HCT116 (cell line): ENCODE results near the gene ZBTB16. TPM values are rescaled to one million over a fixed set of nuclear protein-coding genes. Genes with fewer than 3 reads are reported as not detected.
A peak's percentile ranks its signal among the peaks of the same experiment; 100 is the strongest.

ENCODE experiments used
- ATAC-seq: fragments of 200-7000 bp; cut with Tn5 transposase; 2 replicates; pipeline ENCODE4 v1.9.1; 2020; ENCODE audit warnings: mild to moderate bottlenecking, moderate library complexity
- BruUV-seq: library from RNA; stranded (reverse); fragments of 400-500 nt; replicated peaks from 2 replicates; lab custom pipeline; 2021; lab: Mats Ljungman, UMichigan
- CTCF ChIA-PET: fragments of 300-600 bp; sonication (Branson Sonifier 250); formaldehyde crosslinking; loops from one replicate; lab custom pipeline; 2021; ENCODE audit warnings: antibody characterized with exemption; lab: Charles Lee
- POLR2A ChIA-PET: fragments of 300-600, 350-600 bp; sonication (Branson Sonifier 250); formaldehyde crosslinking; loops from one replicate; lab custom pipeline; 2021; ENCODE audit warnings: antibody characterized with exemption; lab: Charles Lee
- RAD21 ChIA-PET, 2 experiments: fragments of 300-600 bp; sonication (Branson Sonifier 250); formaldehyde crosslinking; loops; one replicate each; lab custom pipeline; 2023; ENCODE audit warnings: low total read pairs in 2 of 2; ENCODE audit not compliant: uncharacterized antibody in 2 of 2, unreplicated experiment in 2 of 2, low non-redundant PET in 1 of 2; lab: Charles Lee
- DNase-seq: peaks from one replicate; pipeline ENCODE4 v3.0.0-alpha.2; 2010; ENCODE audit warnings: low read depth, low spot score
- H2AFZ ChIP-seq: fragments of 200-600 bp; shearing (Covaris generic), sonication (generic); 2 replicates; pipeline ENCODE4 v1.6.1; 2017; ENCODE audit warnings: low read depth, mixed run types, mixed read lengths, antibody characterized with exemption, low read length; ENCODE audit not compliant: poor library complexity, severe bottlenecking
- H3K27ac ChIP-seq: 2 replicates; pipeline ENCODE4 v1.5.1; 2012; ENCODE audit warnings: low read depth, low read length
- H3K27me3 ChIP-seq: fragments of 200-600 bp; sonication (generic); 2 replicates; pipeline ENCODE4 v1.6.1; 2016; ENCODE audit warnings: mixed run types, low read length, mixed read lengths; ENCODE audit not compliant: insufficient read depth
- H3K36me3 ChIP-seq, 2 experiments: fragments of 200-500 bp in 1 of 2; fragments of 200-600 bp in 1 of 2; sonication (Bioruptor generic) in 1 of 2; sonication (generic) in 1 of 2; 2 replicates each; pipeline versions ENCODE4 v1.5.1 to v1.6.1; 2014 to 2016; ENCODE audit warnings: low read length in 2 of 2, inconsistent platforms in 1 of 2, mixed read lengths in 1 of 2, mixed run types in 1 of 2; ENCODE audit not compliant: insufficient read depth in 2 of 2, control insufficient read depth in 1 of 2
- H3K4me1 ChIP-seq, 2 experiments: fragments of 200-600 bp in 1 of 2; sonication (generic) in 1 of 2; 2 replicates each; pipeline versions ENCODE4 v1.5.1 to v1.6.1; 2012 to 2017; ENCODE audit warnings: low read length in 2 of 2, inconsistent platforms in 1 of 2, mild to moderate bottlenecking in 1 of 2, mixed read lengths in 1 of 2, mixed run types in 1 of 2, moderate library complexity in 1 of 2; ENCODE audit not compliant: insufficient read depth in 2 of 2, control insufficient read depth in 1 of 2
- H3K4me2 ChIP-seq: fragments of 200-600 bp; sonication (generic); 2 replicates; pipeline ENCODE4 v1.6.1; 2017; ENCODE audit warnings: mixed run types, low read length, mixed read lengths
- H3K4me3 ChIP-seq, 2 experiments: fragments of 200-600 bp in 1 of 2; sonication (generic) in 1 of 2; replicated peaks in 1 of 2; 2 replicates each; pipeline ENCODE4 v1.5.1; 2011 to 2016; ENCODE audit warnings: low read length in 2 of 2, control low read depth in 1 of 2, low read depth in 1 of 2, mild to moderate bottlenecking in 1 of 2, mixed read lengths in 1 of 2, mixed run types in 1 of 2
- H3K79me2 ChIP-seq: fragments of 200-600 bp; sonication (generic); 2 replicates; pipeline ENCODE4 v1.6.1; 2017; ENCODE audit warnings: mild to moderate bottlenecking, mixed run types, low read length, moderate library complexity, mixed read lengths; ENCODE audit not compliant: insufficient read depth
- H3K9ac ChIP-seq: fragments of 200-600 bp; sonication (generic); 2 replicates; pipeline ENCODE4 v1.6.1; 2016; ENCODE audit warnings: low read length, mixed read lengths
- H3K9me2 ChIP-seq: fragments of 200-600 bp; sonication (generic), shearing (Covaris generic); 2 replicates; pipeline ENCODE4 v1.6.1; 2017; ENCODE audit warnings: mixed run types, mild to moderate bottlenecking, moderate library complexity; ENCODE audit not compliant: insufficient read depth
- H3K9me3 ChIP-seq, 2 experiments: fragments of 200-500 bp in 1 of 2; fragments of 200-600 bp in 1 of 2; sonication (Bioruptor generic) in 1 of 2; sonication (generic) in 1 of 2; 2 replicates each; pipeline ENCODE4 v1.6.1; 2014 to 2017; ENCODE audit warnings: low read length in 2 of 2, mixed read lengths in 2 of 2, inconsistent platforms in 1 of 2, low read depth in 1 of 2, mild to moderate bottlenecking in 1 of 2, mixed run types in 1 of 2, moderate library complexity in 1 of 2; ENCODE audit not compliant: control insufficient read depth in 1 of 2, insufficient read depth in 1 of 2
- H4K20me1 ChIP-seq: fragments of 200-600 bp; sonication (generic), shearing (Covaris generic); 2 replicates; pipeline ENCODE4 v1.6.1; 2017; ENCODE audit warnings: mixed run types, mild to moderate bottlenecking, moderate library complexity; ENCODE audit not compliant: insufficient read depth
- CBX3 ChIP-seq: IDR thresholded peaks from 2 replicates; pipeline ENCODE4 v1.6.1; 2012; ENCODE audit warnings: low read depth
- CEBPB ChIP-seq: IDR thresholded peaks from 2 replicates; pipeline ENCODE4 v1.6.1; 2012; ENCODE audit warnings: low read depth
- CTCF ChIP-seq, 3 experiments: fragments of 200-600 bp in 1 of 3; sonication (generic) in 1 of 3; IDR thresholded peaks in 2 of 3; conservative IDR thresholded peaks in 1 of 3; 2 replicates each; pipeline ENCODE4 v1.5.1; 2012 to 2017; ENCODE audit warnings: low read depth in 2 of 3, low read length in 2 of 3, antibody characterized with exemption in 1 of 3, borderline replicate concordance in 1 of 3, control low read depth in 1 of 3, mild to moderate bottlenecking in 1 of 3, mixed read lengths in 1 of 3, mixed run types in 1 of 3, moderate library complexity in 1 of 3; ENCODE audit not compliant: insufficient read depth in 1 of 3
- ELF1 ChIP-seq: IDR thresholded peaks from 2 replicates; pipeline ENCODE4 v1.6.1; 2012; ENCODE audit warnings: low read depth, borderline replicate concordance
- EZH2 ChIP-seq: fragments of 200-600 bp; sonication (generic); IDR thresholded peaks from 2 replicates; pipeline ENCODE4 v1.6.1; 2017; ENCODE audit warnings: antibody characterized with exemption, mixed run types
- EZH2phosphoT487 ChIP-seq: fragments of 200-600 bp; IDR thresholded peaks from 2 replicates; pipeline ENCODE4 v1.6.1; 2018; ENCODE audit warnings: antibody characterized with exemption, borderline replicate concordance
- FOSL1 ChIP-seq: IDR thresholded peaks from 2 replicates; pipeline ENCODE4 v1.6.1; 2012; ENCODE audit warnings: low read depth
- JUND ChIP-seq: IDR thresholded peaks from 2 replicates; pipeline ENCODE4 v1.6.1; 2012
- POLR2A ChIP-seq: IDR thresholded peaks from 2 replicates; pipeline ENCODE4 v1.7.0; 2011; ENCODE audit warnings: borderline replicate concordance; ENCODE audit not compliant: insufficient read depth, insufficient read length; ENCODE audit errors: extremely low read depth
- POLR2AphosphoS5 ChIP-seq: IDR thresholded peaks from 2 replicates; pipeline ENCODE4 v1.6.1; 2011; ENCODE audit warnings: mild to moderate bottlenecking, low read depth, low read length, moderate library complexity
- SIN3A ChIP-seq: IDR thresholded peaks from 2 replicates; pipeline ENCODE4 v1.6.1; 2012; ENCODE audit warnings: low read depth
- SP1 ChIP-seq: IDR thresholded peaks from 2 replicates; pipeline ENCODE4 v1.6.1; 2012; ENCODE audit warnings: low read depth
- TCF7L2 ChIP-seq: IDR thresholded peaks from 2 replicates; pipeline ENCODE4 v1.7.0; 2011; ENCODE audit warnings: borderline replicate concordance, inconsistent platforms; ENCODE audit not compliant: insufficient read depth, insufficient read length; ENCODE audit errors: extremely low read depth
- YY1 ChIP-seq: IDR thresholded peaks from 2 replicates; pipeline ENCODE4 v1.6.1; 2011; ENCODE audit warnings: low read length, low read depth, moderate library complexity, mild to moderate bottlenecking; ENCODE audit not compliant: insufficient replicate concordance; ENCODE audit errors: extremely low read depth
- ZBTB33 ChIP-seq: IDR thresholded peaks from 2 replicates; pipeline ENCODE4 v1.6.1; 2011; ENCODE audit warnings: mild to moderate bottlenecking, low read length, moderate library complexity; ENCODE audit not compliant: insufficient replicate concordance; ENCODE audit errors: extremely low read depth
- intact Hi-C: fragments of 100-400 bp; cut with micrococcal nuclease; formaldehyde crosslinking; loops from 2 replicates; pipeline ENCODE4 v1.10.0; 2022
- total RNA-seq: library from RNA; stranded (reverse); gene quantifications from one replicate; pipeline ENCODE4 v1.2.1, GENCODE V29; 2021; ENCODE audit not compliant: unreplicated experiment
- TF ChIP-seq, protein P1 (sequence below): IDR thresholded peaks from 2 replicates; pipeline ENCODE4 v1.6.1; 2012

ZBTB16 gene
- total RNA-seq, 1 experiment from 2014 or later: 0.30 TPM

- RAD21 ChIA-PET: no interaction called here
- intact Hi-C loops: no loop called here
Observed at GRCh38 chr11:114040706-114041211, 18.8 kb upstream of the ZBTB16 start.

GRCh38 chr11:114042234-114042633, 17.3 kb upstream of the ZBTB16 start:
- no peak overlapping the region for H3K9ac ChIP-seq
- CTCF ChIA-PET: no interaction called here
- TF ChIP-seq EZH2 (no peak), CTCF (IDR thresholded peaks at IDR 0.05 in 2 of 3, conservative IDR thresholded peaks at IDR 0.05 in 1 of 3; ENCODE audit: borderline replicate concordance in 1 of 3, insufficient read depth in 1 of 3, low read depth in 2 of 3, low read length in 2 of 3) (no peak), CEBPB (no peak), EZH2phosphoT487 (no peak), SIN3A (no peak), ZBTB33 (no peak), CBX3 (no peak), TCF7L2 (no peak), POLR2AphosphoS5 (no peak), YY1 (no peak), FOSL1 (no peak), SP1 (no peak), ELF1 (no peak), POLR2A (no peak)
- TF ChIP-seq, protein P1, sequence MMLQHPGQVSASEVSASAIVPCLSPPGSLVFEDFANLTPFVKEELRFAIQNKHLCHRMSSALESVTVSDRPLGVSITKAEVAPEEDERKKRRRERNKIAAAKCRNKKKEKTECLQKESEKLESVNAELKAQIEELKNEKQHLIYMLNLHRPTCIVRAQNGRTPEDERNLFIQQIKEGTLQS: no peak
- TF ChIP-seq, all 23 proteins: peak for 0
- no peaks in the 10 kb centered on the region for H3K79me2 ChIP-seq
- H3K27ac ChIP-seq: no peak overlapping the region
- intact Hi-C loops: no loop called here
- BruUV-seq: no TSS peak
- H3K36me3 ChIP-seq: no peaks in the 10 kb centered on the region
- no peak overlapping the region for H3K4me3 ChIP-seq
- ChIA-PET RAD21 (no interaction called here), POLR2A (no interaction called here)
- no peaks in the 10 kb centered on the region for H3K9me3 ChIP-seq
- H2AFZ ChIP-seq: no peak overlapping the region
- peaks cover 9 to 10% of the 10 kb centered on the region in 2 experiments; a peak in 3 of 4 replicates for H3K4me1 ChIP-seq
- H4K20me1 ChIP-seq: no peaks in the 10 kb centered on the region
- ATAC-seq: no peak
- H3K27me3 ChIP-seq: no peaks in the 10 kb centered on the region
- H3K9me2 ChIP-seq: no peaks in the 10 kb centered on the region
- no peak for DNase-seq
- no peak overlapping the region for H3K4me2 ChIP-seq

More at GRCh38 chr11:114040706-114041211, 18.8 kb upstream of the ZBTB16 start:
- peak overlapping the region in 1 of 2 experiments; percentile 8; a peak in 1 of 4 replicates for H3K4me3 ChIP-seq
- TF ChIP-seq FOSL1 (peak; percentile 23; the same call in 1 of the 2 replicates), EZH2phosphoT487 (no peak), JUND (peak; percentile 34; the same call in 1 of the 2 replicates)
- peaks cover 9 to 14% of the 10 kb centered on the region in 2 experiments; a peak in 3 of 4 replicates for H3K4me1 ChIP-seq
- H3K4me2 ChIP-seq: peak overlapping the region; percentile 62
- no peaks in the 10 kb centered on the region for H3K36me3 ChIP-seq
- no peaks in the 10 kb centered on the region for H3K9me3 ChIP-seq
- no peaks in the 10 kb centered on the region for H3K9me2 ChIP-seq
- no peaks in the 10 kb centered on the region for H3K27me3 ChIP-seq
- no peak overlapping the region for H3K27ac ChIP-seq
- no peak overlapping the region for H3K9ac ChIP-seq
- CTCF ChIA-PET: no interaction called here
- POLR2A ChIA-PET: no interaction called here
- H2AFZ ChIP-seq: peak overlapping the region; percentile 37
- no TSS peak for BruUV-seq
- no peak for DNase-seq
- ATAC-seq: peak; percentile 70
- H3K79me2 ChIP-seq: no peaks in the 10 kb centered on the region
- H4K20me1 ChIP-seq: no peaks in the 10 kb centered on the region
